Keratinocyte (primary cell): ENCODE results near the gene JAZF1. TPM values are rescaled to one million over a fixed set of nuclear protein-coding genes. Genes with fewer than 3 reads are reported as not detected.

Experiments used
- DNase-seq: peaks from one replicate; pipeline ENCODE4 v3.0.0-alpha.2; 2011; ENCODE audit warnings: low read depth, missing footprints, low spot score
- FAIRE-seq: peaks from 2 replicates; lab custom pipeline; 2011; peaks lifted over from hg19 to GRCh38; lab: Jason Lieb, UNC
- H2AFZ ChIP-seq: 2 replicates; pipeline ENCODE4 v1.6.0; 2012; ENCODE audit warnings: low read length, control low read depth, inconsistent platforms; ENCODE audit not compliant: control insufficient read depth
- H3K27ac ChIP-seq: 2 replicates; pipeline ENCODE4 v1.5.1; 2011; ENCODE audit warnings: low read length; ENCODE audit not compliant: control insufficient read depth, insufficient read depth
- H3K27me3 ChIP-seq: 3 replicates; pipeline ENCODE4 v1.6.0; 2011; ENCODE audit warnings: low read length; ENCODE audit not compliant: control insufficient read depth, insufficient read depth; ENCODE audit errors: extremely low read depth
- H3K36me3 ChIP-seq, 2 experiments: 2 replicates in 1 of 2; 3 replicates in 1 of 2; pipeline ENCODE4 v1.5.1; 2011; ENCODE audit warnings: low read length in 2 of 2, mild to moderate bottlenecking in 1 of 2; ENCODE audit not compliant: control insufficient read depth in 2 of 2, insufficient read depth in 2 of 2; ENCODE audit errors: extremely low read depth in 1 of 2
- H3K4me1 ChIP-seq: 3 replicates; pipeline ENCODE4 v1.5.1; 2011; ENCODE audit warnings: low read length; ENCODE audit not compliant: control insufficient read depth, insufficient read depth; ENCODE audit errors: extremely low read depth
- H3K4me2 ChIP-seq: 3 replicates; pipeline ENCODE4 v1.6.0; 2011; ENCODE audit warnings: low read depth, low read length; ENCODE audit not compliant: control insufficient read depth, insufficient read depth; ENCODE audit errors: extremely low read depth
- H3K4me3 ChIP-seq, 3 experiments: fragments of 200-600 bp in 1 of 3; sonication (generic) in 1 of 3; 2 replicates in 2 of 3; 3 replicates in 1 of 3; pipeline ENCODE4 v1.5.1; 2011 to 2016; ENCODE audit warnings: low read length in 3 of 3, mild to moderate bottlenecking in 3 of 3, control low read depth in 2 of 3, inconsistent platforms in 1 of 3, low read depth in 1 of 3, mixed read lengths in 1 of 3, mixed run types in 1 of 3, moderate library complexity in 1 of 3; ENCODE audit not compliant: control insufficient read depth in 2 of 3, insufficient read depth in 2 of 3; ENCODE audit errors: extremely low read depth in 1 of 3
- H3K79me2 ChIP-seq: 2 replicates; pipeline ENCODE4 v1.6.0; 2012; ENCODE audit warnings: low read length; ENCODE audit not compliant: control insufficient read depth, insufficient read depth
- H3K9ac ChIP-seq: 3 replicates; pipeline ENCODE4 v1.6.0; 2011; ENCODE audit warnings: low read length; ENCODE audit not compliant: control insufficient read depth, insufficient read depth; ENCODE audit errors: extremely low read depth
- H3K9me1 ChIP-seq: 3 replicates; pipeline ENCODE4 v1.6.0; 2011; ENCODE audit warnings: low read length; ENCODE audit not compliant: control insufficient read depth, insufficient read depth; ENCODE audit errors: extremely low read depth
- H3K9me3 ChIP-seq: 2 replicates; pipeline ENCODE4 v1.5.1; 2012; ENCODE audit warnings: low read depth, low read length; ENCODE audit not compliant: control insufficient read depth
- H4K20me1 ChIP-seq: 3 replicates; pipeline ENCODE4 v1.6.0; 2011; ENCODE audit warnings: low read length; ENCODE audit not compliant: control insufficient read depth, insufficient read depth; ENCODE audit errors: extremely low read depth
- CTCF ChIP-seq, 3 experiments: IDR thresholded peaks in 1 of 3; conservative IDR thresholded peaks in 1 of 3; optimal IDR thresholded peaks in 1 of 3; 2 replicates in 2 of 3; 3 replicates in 1 of 3; pipeline versions ENCODE3 to v1.5.1; 2011; ENCODE audit warnings: low read length in 3 of 3, mild to moderate bottlenecking in 3 of 3, moderate library complexity in 2 of 3, control low read depth in 1 of 3, inconsistent platforms in 1 of 3; ENCODE audit not compliant: insufficient read depth in 2 of 3; ENCODE audit errors: extremely low read depth in 1 of 3
- EZH2 ChIP-seq: IDR thresholded peaks from one replicate; pipeline ENCODE4 v1.6.1; 2012; ENCODE audit warnings: inconsistent platforms, mild to moderate bottlenecking, low read length, moderate library complexity
- dilution Hi-C: fragments of 300-500 bp; cut with MboI; formaldehyde crosslinking; loops from one replicate; pipeline ENCODE4 v1.7.0; 2020; ENCODE audit warnings: low sequenced_read_pairs; ENCODE audit not compliant: extremely low pct_ligation_motif_present
- polyA plus RNA-seq, 5 experiments: library from polyadenylated mRNA; depleted of rRNA in 3 of 5; stranded (reverse) in 3 of 5; stranded (forward) in 1 of 5; unstranded in 1 of 5; fragments of >200 nt; gene quantifications; 1 replicate in 1 of 5; 2 replicates in 3 of 5; 3 replicates in 1 of 5; pipeline versions ENCODE4 v1.2.1 to v1.2.3, GENCODE V29; 2011 to 2012; ENCODE audit warnings: missing spikeins in 2 of 5, low read depth in 1 of 5, low replicate concordance in 1 of 5

JAZF1 gene
- polyA plus RNA-seq, 1 donor (not counting 4 experiments of a cell fraction or from before 2014, with no cell fraction given) = 2.5 TPM

DNA sequence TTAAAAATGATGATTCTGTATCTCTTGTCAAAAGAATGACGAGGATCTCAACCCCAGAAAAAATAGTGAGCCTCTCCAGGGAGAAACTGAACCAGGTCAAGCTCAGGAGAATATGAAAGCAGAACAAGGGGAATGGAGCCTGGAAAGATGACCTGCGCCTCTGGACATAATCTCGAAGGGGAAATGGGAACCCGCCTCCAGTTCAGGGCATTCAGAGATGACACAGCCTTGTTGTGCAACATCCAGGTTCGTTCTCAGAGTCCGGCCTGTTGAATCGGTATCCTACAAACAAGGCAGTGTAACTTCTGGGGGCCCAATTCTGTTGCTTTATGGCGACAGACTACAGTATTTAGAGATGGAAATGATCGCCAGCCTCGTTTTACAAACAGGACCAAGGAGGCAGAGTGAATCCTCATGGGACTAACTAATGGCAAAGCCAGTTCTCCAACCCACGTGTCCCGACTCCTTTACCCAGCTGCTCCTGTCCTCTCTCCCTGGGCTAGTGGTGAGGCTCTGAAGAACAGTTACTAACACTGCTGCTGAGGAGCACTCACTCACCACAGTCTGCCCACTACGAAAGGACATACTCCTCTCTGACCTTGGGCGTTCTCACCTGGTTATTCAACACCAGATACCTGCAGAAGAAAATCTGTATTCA, 67.6 kb downstream of the JAZF1 start:
- no peak overlapping the region for H3K4me2 ChIP-seq

GRCh38 chr7:28112467-28112866, 68.1 kb downstream of the JAZF1 start:
- DNase-seq (no peak), FAIRE-seq (no peak)
- Histone ChIP-seq H3K36me3 (no peaks in the 10 kb centered on the region), H3K27ac (no peak overlapping the region), H4K20me1 (no peaks in the 10 kb centered on the region), H3K9me3 (no peaks in the 10 kb centered on the region), H3K9me1 (no peaks in the 10 kb centered on the region), H3K4me3 (no peak overlapping the region), H3K27me3 (no peaks in the 10 kb centered on the region), H3K79me2 (no peaks in the 10 kb centered on the region), H3K4me1 (peaks cover 7% of the 10 kb centered on the region), H3K9ac (no peak overlapping the region), H2AFZ (no peak overlapping the region), H3K4me2 (no peak overlapping the region)
- dilution Hi-C loops = no loop called here
- no peak for TF ChIP-seq CTCF (optimal IDR thresholded peaks at IDR 0.05 in 1 of 3, IDR thresholded peaks at IDR 0.05 in 1 of 3, conservative IDR thresholded peaks at IDR 0.05 in 1 of 3; ENCODE audit: extremely low read depth in 1 of 3, insufficient read depth in 2 of 3, low read length in 3 of 3)
- no peak for TF ChIP-seq EZH2

More for the DNA sequence above, 67.6 kb downstream of the JAZF1 start:
- H2AFZ ChIP-seq = no peak overlapping the region
- H3K4me3 ChIP-seq = no peak overlapping the region
- TF ChIP-seq CTCF (optimal IDR thresholded peaks at IDR 0.05 in 1 of 3, IDR thresholded peaks at IDR 0.05 in 1 of 3, conservative IDR thresholded peaks at IDR 0.05 in 1 of 3; ENCODE audit: extremely low read depth in 1 of 3, insufficient read depth in 2 of 3, low read length in 3 of 3) = no peak
- TF ChIP-seq EZH2 = no peak
- dilution Hi-C loops = no loop called here
- no peak for FAIRE-seq
- H3K9ac ChIP-seq = no peak overlapping the region
- DNase-seq = no peak
- no peak overlapping the region for H3K27ac ChIP-seq
- H3K4me1 ChIP-seq = peaks cover 3% of the 10 kb centered on the region
- H3K9me3 ChIP-seq = no peaks in the 10 kb centered on the region
- H3K27me3 ChIP-seq = no peaks in the 10 kb centered on the region
- H4K20me1 ChIP-seq = no peaks in the 10 kb centered on the region
- H3K9me1 ChIP-seq = no peaks in the 10 kb centered on the region
- H3K36me3 ChIP-seq = no peaks in the 10 kb centered on the region
- H3K79me2 ChIP-seq = no peaks in the 10 kb centered on the region
